H9 (cell line): ENCODE results near the gene STAB1. TPM values are rescaled to one million over a fixed set of nuclear protein-coding genes. Genes with fewer than 3 reads are reported as not detected.

Experiments used
- DNase-seq: peaks from one replicate; pipeline ENCODE4 v3.0.0-alpha.2; 2017
- H2AFZ ChIP-seq: one replicate; pipeline ENCODE4 v1.6.1; 2013; ENCODE audit warnings: mild to moderate bottlenecking, low read length, control low read depth, moderate library complexity
- H2AK5ac ChIP-seq: 2 replicates; pipeline ENCODE4 v1.6.1; 2013; ENCODE audit warnings: low read length, control low read depth, mixed read lengths; ENCODE audit not compliant: insufficient read length
- H2BK120ac ChIP-seq: one replicate; pipeline ENCODE4 v1.6.1; 2013; ENCODE audit warnings: low read depth, mild to moderate bottlenecking, low read length, control low read depth, inconsistent platforms; ENCODE audit not compliant: poor library complexity, severe bottlenecking
- H2BK12ac ChIP-seq: 2 replicates; pipeline ENCODE4 v1.6.1; 2013; ENCODE audit warnings: low read length, control low read depth, mixed read lengths, low read depth; ENCODE audit not compliant: insufficient read length
- H2BK15ac ChIP-seq: 2 replicates; pipeline ENCODE4 v1.6.1; 2013; ENCODE audit warnings: low read depth, low read length, control low read depth
- H2BK20ac ChIP-seq: one replicate; pipeline ENCODE4 v1.6.1; 2013; ENCODE audit warnings: low read depth, mild to moderate bottlenecking, low read length, control low read depth, inconsistent platforms; ENCODE audit not compliant: poor library complexity, severe bottlenecking
- H2BK5ac ChIP-seq: 2 replicates; pipeline ENCODE4 v1.6.1; 2013; ENCODE audit warnings: low read length, control low read depth, mixed read lengths; ENCODE audit not compliant: insufficient read length
- H3K14ac ChIP-seq: 2 replicates; pipeline ENCODE4 v1.6.1; 2013; ENCODE audit warnings: low read length, control low read depth; ENCODE audit not compliant: insufficient read depth
- H3K18ac ChIP-seq: 2 replicates; pipeline ENCODE4 v1.6.1; 2013; ENCODE audit warnings: low read depth, mild to moderate bottlenecking, mixed read lengths, low read length, control low read depth; ENCODE audit not compliant: insufficient read length
- H3K23ac ChIP-seq: 2 replicates; pipeline ENCODE4 v1.6.1; 2013; ENCODE audit warnings: low read length, control low read depth, mixed read lengths, low read depth; ENCODE audit not compliant: insufficient read length
- H3K23me2 ChIP-seq: 2 replicates; pipeline ENCODE4 v1.6.1; 2013; ENCODE audit warnings: low read depth, mild to moderate bottlenecking, mixed read lengths, low read length, control low read depth; ENCODE audit not compliant: insufficient read length, poor library complexity, severe bottlenecking
- H3K27ac ChIP-seq: 2 replicates; pipeline ENCODE4 v1.5.1; 2013; ENCODE audit warnings: low read length, control low read depth, mixed read lengths, low read depth; ENCODE audit not compliant: insufficient read length
- H3K27me3 ChIP-seq: 2 replicates; pipeline ENCODE4 v1.6.1; 2013; ENCODE audit warnings: low read length, control low read depth, inconsistent platforms; ENCODE audit not compliant: insufficient read depth
- H3K4ac ChIP-seq: 2 replicates; pipeline ENCODE4 v1.6.1; 2013; ENCODE audit warnings: low read depth, mild to moderate bottlenecking, control low read depth, inconsistent platforms, low read length, moderate library complexity
- H3K4me1 ChIP-seq: 2 replicates; pipeline ENCODE4 v1.6.1; 2013; ENCODE audit warnings: low read length, control low read depth, inconsistent platforms; ENCODE audit not compliant: insufficient read depth
- H3K4me2 ChIP-seq: 2 replicates; pipeline ENCODE4 v1.6.1; 2013; ENCODE audit warnings: low read length, control low read depth, mixed read lengths; ENCODE audit not compliant: insufficient read length, insufficient read depth
- H3K56ac ChIP-seq: 2 replicates; pipeline ENCODE4 v1.6.1; 2013; ENCODE audit warnings: low read depth, mild to moderate bottlenecking, mixed read lengths, low read length, control low read depth; ENCODE audit not compliant: insufficient read length
- H3K79me1 ChIP-seq: 2 replicates; pipeline ENCODE4 v1.6.1; 2013; ENCODE audit warnings: low read depth, mild to moderate bottlenecking, moderate library complexity, low read length, control low read depth, inconsistent platforms; ENCODE audit not compliant: insufficient read depth, poor library complexity, severe bottlenecking
- H3K79me2 ChIP-seq: 2 replicates; pipeline ENCODE4 v1.6.1; 2013; ENCODE audit warnings: low read length, control low read depth, inconsistent platforms; ENCODE audit not compliant: insufficient read depth
- H3K9ac ChIP-seq: 2 replicates; pipeline ENCODE4 v1.6.1; 2013; ENCODE audit warnings: low read length, control low read depth, mixed read lengths; ENCODE audit not compliant: insufficient read length; ENCODE audit errors: extremely low read depth
- H3K9me3 ChIP-seq: one replicate; pipeline ENCODE4 v1.6.1; 2013; ENCODE audit warnings: low read depth, low read length, inconsistent platforms; ENCODE audit not compliant: control insufficient read depth
- H3T11ph ChIP-seq: one replicate; pipeline ENCODE4 v1.6.1; 2013; ENCODE audit warnings: mild to moderate bottlenecking, low read length, control low read depth, inconsistent platforms
- H4K20me1 ChIP-seq: one replicate; pipeline ENCODE4 v1.6.1; 2013; ENCODE audit not compliant: control insufficient read depth, insufficient read length, insufficient read depth
- H4K5ac ChIP-seq: 2 replicates; pipeline ENCODE4 v1.6.1; 2013; ENCODE audit warnings: low read depth, mild to moderate bottlenecking, mixed read lengths, low read length, control low read depth; ENCODE audit not compliant: insufficient read length
- H4K8ac ChIP-seq: replicated peaks from 2 replicates; pipeline ENCODE4 v1.6.1; 2013; ENCODE audit warnings: low read length, control low read depth, mixed read lengths, low read depth; ENCODE audit not compliant: insufficient read length
- H4K91ac ChIP-seq: 2 replicates; pipeline ENCODE4 v1.6.1; 2013; ENCODE audit warnings: low read depth, mild to moderate bottlenecking, moderate library complexity, mixed read lengths, low read length, control low read depth; ENCODE audit not compliant: insufficient read length
- H3K27ac Mint-ChIP-seq, 3 experiments: 2 replicates in 2 of 3; 3 replicates in 1 of 3; pipeline ENCODE4 v1.8.0; 2020 to 2021; ENCODE audit warnings: mixed read lengths in 3 of 3, mild to moderate bottlenecking in 1 of 3, moderate library complexity in 1 of 3
- H3K27me3 Mint-ChIP-seq: 2 replicates; pipeline ENCODE4 v1.8.0; 2021; ENCODE audit warnings: low read depth, mild to moderate bottlenecking, moderate library complexity, mixed read lengths
- H3K36me3 Mint-ChIP-seq, 3 experiments: 2 replicates in 2 of 3; 3 replicates in 1 of 3; pipeline ENCODE4 v1.8.0; 2020 to 2021; ENCODE audit warnings: low read depth in 3 of 3, mixed read lengths in 3 of 3; ENCODE audit not compliant: insufficient read depth in 1 of 3
- H3K4me1 Mint-ChIP-seq, 2 experiments: 2 replicates each; pipeline ENCODE4 v1.8.0; 2020; ENCODE audit warnings: mixed read lengths in 2 of 2
- H3K4me3 Mint-ChIP-seq, 2 experiments: 2 replicates in 1 of 2; 3 replicates in 1 of 2; pipeline ENCODE4 v1.8.0; 2020 to 2021; ENCODE audit warnings: mild to moderate bottlenecking in 2 of 2, mixed read lengths in 2 of 2, moderate library complexity in 1 of 2
- H3K9me3 Mint-ChIP-seq, 2 experiments: 2 replicates in 1 of 2; 3 replicates in 1 of 2; pipeline ENCODE4 v1.8.0; 2020; ENCODE audit warnings: mild to moderate bottlenecking in 2 of 2, mixed read lengths in 2 of 2, moderate library complexity in 1 of 2
- CTCF ChIP-seq: fragments of 200-600 bp; sonication (generic); conservative IDR thresholded peaks from 3 replicates; pipeline ENCODE4 v1.8.0; 2021; ENCODE audit warnings: antibody characterized with exemption, mild to moderate bottlenecking
- WGBS: extraction: QIAGEN DNeasy Blood & Tissue Kit; methylation state at CpG from one replicate; pipeline ENCODE4 v1.1.7; 2013; ENCODE audit warnings: missing lambda C conversion rate, low lambda C conversion rate, mixed read lengths; ENCODE audit not compliant: insufficient read length; ENCODE audit errors: extremely low coverage; 5-methylcytosine and 5-hydroxymethylcytosine counted together
- total RNA-seq: library from RNA; stranded (reverse); gene quantifications from 2 replicates; pipeline ENCODE4 v1.2.1, GENCODE V29; 2021

STAB1 gene
- total RNA-seq, 1 experiment from 2014 or later, result 1.5 TPM

DNA sequence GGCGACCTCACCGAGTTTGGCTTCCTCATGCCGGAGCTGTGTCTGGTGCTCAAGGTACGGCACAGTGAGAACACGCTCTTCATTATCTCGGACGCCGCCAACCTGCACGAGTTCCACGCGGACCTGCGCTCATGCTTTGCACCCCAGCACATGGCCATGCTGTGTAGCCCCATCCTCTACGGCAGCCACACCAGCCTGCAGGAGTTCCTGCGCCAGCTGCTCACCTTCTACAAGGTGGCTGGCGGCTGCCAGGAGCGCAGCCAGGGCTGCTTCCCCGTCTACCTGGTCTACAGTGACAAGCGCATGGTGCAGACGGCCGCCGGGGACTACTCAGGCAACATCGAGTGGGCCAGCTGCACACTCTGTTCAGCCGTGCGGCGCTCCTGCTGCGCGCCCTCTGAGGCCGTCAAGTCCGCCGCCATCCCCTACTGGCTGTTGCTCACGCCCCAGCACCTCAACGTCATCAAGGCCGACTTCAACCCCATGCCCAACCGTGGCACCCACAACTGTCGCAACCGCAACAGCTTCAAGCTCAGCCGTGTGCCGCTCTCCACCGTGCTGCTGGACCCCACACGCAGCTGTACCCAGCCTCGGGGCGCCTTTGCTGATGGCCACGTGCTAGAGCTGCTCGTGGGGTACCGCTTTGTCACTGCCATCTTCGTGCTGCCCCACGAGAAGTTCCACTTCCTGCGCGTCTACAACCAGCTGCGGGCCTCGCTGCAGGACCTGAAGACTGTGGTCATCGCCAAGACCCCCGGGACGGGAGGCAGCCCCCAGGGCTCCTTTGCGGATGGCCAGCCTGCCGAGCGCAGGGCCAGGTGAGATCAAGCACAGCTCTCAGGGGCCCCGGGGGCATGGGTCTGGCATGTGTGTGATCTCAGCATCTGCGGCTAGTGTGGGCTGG, 7.1 kb upstream of the STAB1 start:
- Mint-ChIP-seq H3K27ac (peak overlapping the region in 1 of 3 experiments; percentile 34; a peak in 2 of 7 replicates), H3K27me3 (no peaks in the 10 kb centered on the region), H3K36me3 (peaks cover 25 to 88% (median 87%) of the 10 kb centered on the region in 3 experiments), H3K4me1 (peaks cover 3 to 5% of the 10 kb centered on the region in 2 experiments; a peak in 1 of 4 replicates), H3K4me3 (0 out of 5 replicates have a peak overlapping the region, but pooled peaks of 1 of the 2 experiments have one; percentile 20), H3K9me3 (no peaks in the 10 kb centered on the region)
- Histone ChIP-seq H3K27ac (no peak overlapping the region), H3K56ac (no peak overlapping the region), H3K4ac (no peak overlapping the region), H2BK5ac (no peak overlapping the region), H3T11ph (no peak overlapping the region), H4K8ac (no peak overlapping the region), H4K20me1 (no peaks in the 10 kb centered on the region), H2BK12ac (no peak overlapping the region), H3K79me1 (no peaks in the 10 kb centered on the region), H4K91ac (no peak overlapping the region), H4K5ac (no peak overlapping the region), H3K14ac (no peak overlapping the region), H2BK15ac (no peak overlapping the region), H3K18ac (no peak overlapping the region), H3K9ac (no peak overlapping the region), H2BK120ac (no peak overlapping the region), H3K79me2 (no peaks in the 10 kb centered on the region), H2AFZ (no peak overlapping the region), H3K23ac (no peak overlapping the region), H3K27me3 (no peaks in the 10 kb centered on the region), H3K4me1 (no peaks in the 10 kb centered on the region), H3K23me2 (no peaks in the 10 kb centered on the region), H3K9me3 (no peaks in the 10 kb centered on the region), H2BK20ac (no peak overlapping the region), H2AK5ac (no peak overlapping the region), H3K4me2 (no peak overlapping the region)
- no CpG with 5 or more reads among the region's 59 CpGs for WGBS
- TF ChIP-seq CTCF, result no peak
- no peak for DNase-seq
